NB4 (cell line): ENCODE data around the gene NFIX.

Experiments
- CTCF ChIP-seq: IDR thresholded peaks from one replicate; pipeline ENCODE4 v1.5.1; 2012; ENCODE audit warnings: low read depth, low read length
- MAX ChIP-seq: IDR thresholded peaks from 2 replicates; pipeline ENCODE4 v1.6.1; 2011; ENCODE audit warnings: low read depth, low read length
- MYC ChIP-seq: IDR thresholded peaks from 2 replicates; pipeline ENCODE4 v1.6.1; 2011; ENCODE audit warnings: low read depth, low read length
- POLR2A ChIP-seq: IDR thresholded peaks from 2 replicates; pipeline ENCODE4 v1.6.1; 2011; ENCODE audit warnings: mild to moderate bottlenecking; ENCODE audit not compliant: insufficient read length; ENCODE audit errors: extremely low read depth

GRCh38 chr19:13020002-13020414, 24.7 kb downstream of the NFIX start:
- TF ChIP-seq CTCF (no peak), POLR2A (no peak), MAX (no peak), MYC (no peak)
